ENCODE results near the gene PLA2G2C. TPM values are rescaled to one million over a fixed set of nuclear protein-coding genes. Genes with fewer than 3 reads are reported as not detected.

Gene PLA2G2C
- total and polyA plus RNA-seq, 2 of the 13 experiments (the other 11 are each of a cell fraction or from before 2014, with no cell fraction given) = not detected

DNA sequence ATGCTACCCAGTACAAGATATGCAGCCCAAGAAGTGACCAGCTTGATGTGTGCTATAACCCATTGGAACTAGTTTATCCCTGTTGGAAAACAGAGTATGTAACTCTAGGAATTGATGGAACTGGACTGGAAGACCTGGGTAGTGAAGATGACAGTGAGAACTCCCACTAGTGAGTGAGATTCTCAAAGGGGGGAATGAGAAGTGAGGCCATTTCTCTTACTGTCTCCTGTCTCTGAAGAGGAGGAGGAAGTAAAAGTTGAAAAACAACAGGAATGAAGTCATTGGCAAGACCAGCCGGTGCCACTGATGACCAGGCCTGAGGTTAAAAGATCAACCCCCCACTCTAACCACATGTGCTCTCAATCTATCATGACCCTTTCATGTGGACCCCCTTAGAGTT lies 26.3 kb downstream of the PLA2G2C start (continued):
- TF ChIP-seq, protein P1, sequence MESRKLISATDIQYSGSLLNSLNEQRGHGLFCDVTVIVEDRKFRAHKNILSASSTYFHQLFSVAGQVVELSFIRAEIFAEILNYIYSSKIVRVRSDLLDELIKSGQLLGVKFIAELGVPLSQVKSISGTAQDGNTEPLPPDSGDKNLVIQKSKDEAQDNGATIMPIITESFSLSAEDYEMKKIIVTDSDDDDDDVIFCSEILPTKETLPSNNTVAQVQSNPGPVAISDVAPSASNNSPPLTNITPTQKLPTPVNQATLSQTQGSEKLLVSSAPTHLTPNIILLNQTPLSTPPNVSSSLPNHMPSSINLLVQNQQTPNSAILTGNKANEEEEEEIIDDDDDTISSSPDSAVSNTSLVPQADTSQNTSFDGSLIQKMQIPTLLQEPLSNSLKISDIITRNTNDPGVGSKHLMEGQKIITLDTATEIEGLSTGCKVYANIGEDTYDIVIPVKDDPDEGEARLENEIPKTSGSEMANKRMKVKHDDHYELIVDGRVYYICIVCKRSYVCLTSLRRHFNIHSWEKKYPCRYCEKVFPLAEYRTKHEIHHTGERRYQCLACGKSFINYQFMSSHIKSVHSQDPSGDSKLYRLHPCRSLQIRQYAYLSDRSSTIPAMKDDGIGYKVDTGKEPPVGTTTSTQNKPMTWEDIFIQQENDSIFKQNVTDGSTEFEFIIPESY (CRISPR knock-in tag; IDR thresholded peaks at IDR 0.05) = no peak
- TF ChIP-seq FOXJ3 (CRISPR knock-in tag; IDR thresholded peaks at IDR 0.05; ENCODE audit: borderline replicate concordance) = no peak
- TF ChIP-seq GPN1 (CRISPR knock-in tag; IDR thresholded peaks at IDR 0.05; ENCODE audit: borderline replicate concordance) = no peak
- TF ChIP-seq, protein P2, sequence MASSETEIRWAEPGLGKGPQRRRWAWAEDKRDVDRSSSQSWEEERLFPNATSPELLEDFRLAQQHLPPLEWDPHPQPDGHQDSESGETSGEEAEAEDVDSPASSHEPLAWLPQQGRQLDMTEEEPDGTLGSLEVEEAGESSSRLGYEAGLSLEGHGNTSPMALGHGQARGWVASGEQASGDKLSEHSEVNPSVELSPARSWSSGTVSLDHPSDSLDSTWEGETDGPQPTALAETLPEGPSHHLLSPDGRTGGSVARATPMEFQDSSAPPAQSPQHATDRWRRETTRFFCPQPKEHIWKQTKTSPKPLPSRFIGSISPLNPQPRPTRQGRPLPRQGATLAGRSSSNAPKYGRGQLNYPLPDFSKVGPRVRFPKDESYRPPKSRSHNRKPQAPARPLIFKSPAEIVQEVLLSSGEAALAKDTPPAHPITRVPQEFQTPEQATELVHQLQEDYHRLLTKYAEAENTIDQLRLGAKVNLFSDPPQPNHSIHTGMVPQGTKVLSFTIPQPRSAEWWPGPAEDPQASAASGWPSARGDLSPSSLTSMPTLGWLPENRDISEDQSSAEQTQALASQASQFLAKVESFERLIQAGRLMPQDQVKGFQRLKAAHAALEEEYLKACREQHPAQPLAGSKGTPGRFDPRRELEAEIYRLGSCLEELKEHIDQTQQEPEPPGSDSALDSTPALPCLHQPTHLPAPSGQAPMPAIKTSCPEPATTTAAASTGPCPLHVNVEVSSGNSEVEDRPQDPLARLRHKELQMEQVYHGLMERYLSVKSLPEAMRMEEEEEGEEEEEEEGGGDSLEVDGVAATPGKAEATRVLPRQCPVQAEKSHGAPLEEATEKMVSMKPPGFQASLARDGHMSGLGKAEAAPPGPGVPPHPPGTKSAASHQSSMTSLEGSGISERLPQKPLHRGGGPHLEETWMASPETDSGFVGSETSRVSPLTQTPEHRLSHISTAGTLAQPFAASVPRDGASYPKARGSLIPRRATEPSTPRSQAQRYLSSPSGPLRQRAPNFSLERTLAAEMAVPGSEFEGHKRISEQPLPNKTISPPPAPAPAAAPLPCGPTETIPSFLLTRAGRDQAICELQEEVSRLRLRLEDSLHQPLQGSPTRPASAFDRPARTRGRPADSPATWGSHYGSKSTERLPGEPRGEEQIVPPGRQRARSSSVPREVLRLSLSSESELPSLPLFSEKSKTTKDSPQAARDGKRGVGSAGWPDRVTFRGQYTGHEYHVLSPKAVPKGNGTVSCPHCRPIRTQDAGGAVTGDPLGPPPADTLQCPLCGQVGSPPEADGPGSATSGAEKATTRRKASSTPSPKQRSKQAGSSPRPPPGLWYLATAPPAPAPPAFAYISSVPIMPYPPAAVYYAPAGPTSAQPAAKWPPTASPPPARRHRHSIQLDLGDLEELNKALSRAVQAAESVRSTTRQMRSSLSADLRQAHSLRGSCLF (CRISPR knock-in tag; IDR thresholded peaks at IDR 0.05; ENCODE audit: borderline replicate concordance) = no peak
- TF ChIP-seq, protein P3, sequence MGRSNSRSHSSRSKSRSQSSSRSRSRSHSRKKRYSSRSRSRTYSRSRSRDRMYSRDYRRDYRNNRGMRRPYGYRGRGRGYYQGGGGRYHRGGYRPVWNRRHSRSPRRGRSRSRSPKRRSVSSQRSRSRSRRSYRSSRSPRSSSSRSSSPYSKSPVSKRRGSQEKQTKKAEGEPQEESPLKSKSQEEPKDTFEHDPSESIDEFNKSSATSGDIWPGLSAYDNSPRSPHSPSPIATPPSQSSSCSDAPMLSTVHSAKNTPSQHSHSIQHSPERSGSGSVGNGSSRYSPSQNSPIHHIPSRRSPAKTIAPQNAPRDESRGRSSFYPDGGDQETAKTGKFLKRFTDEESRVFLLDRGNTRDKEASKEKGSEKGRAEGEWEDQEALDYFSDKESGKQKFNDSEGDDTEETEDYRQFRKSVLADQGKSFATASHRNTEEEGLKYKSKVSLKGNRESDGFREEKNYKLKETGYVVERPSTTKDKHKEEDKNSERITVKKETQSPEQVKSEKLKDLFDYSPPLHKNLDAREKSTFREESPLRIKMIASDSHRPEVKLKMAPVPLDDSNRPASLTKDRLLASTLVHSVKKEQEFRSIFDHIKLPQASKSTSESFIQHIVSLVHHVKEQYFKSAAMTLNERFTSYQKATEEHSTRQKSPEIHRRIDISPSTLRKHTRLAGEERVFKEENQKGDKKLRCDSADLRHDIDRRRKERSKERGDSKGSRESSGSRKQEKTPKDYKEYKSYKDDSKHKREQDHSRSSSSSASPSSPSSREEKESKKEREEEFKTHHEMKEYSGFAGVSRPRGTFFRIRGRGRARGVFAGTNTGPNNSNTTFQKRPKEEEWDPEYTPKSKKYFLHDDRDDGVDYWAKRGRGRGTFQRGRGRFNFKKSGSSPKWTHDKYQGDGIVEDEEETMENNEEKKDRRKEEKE (IDR thresholded peaks at IDR 0.05) = no peak
- TF ChIP-seq ZNF850 (CRISPR knock-in tag; conservative IDR thresholded peaks at IDR 0.05) = no peak
- TF ChIP-seq CBFB (CRISPR knock-in tag; IDR thresholded peaks at IDR 0.05) = no peak
- no peak for TF ChIP-seq ZNF530 (CRISPR knock-in tag; IDR thresholded peaks at IDR 0.05; ENCODE audit: low read depth)
- TF ChIP-seq CHD4 (IDR thresholded peaks at IDR 0.05; ENCODE audit: borderline replicate concordance, low read length) = no peak
- TF ChIP-seq, protein P4, sequence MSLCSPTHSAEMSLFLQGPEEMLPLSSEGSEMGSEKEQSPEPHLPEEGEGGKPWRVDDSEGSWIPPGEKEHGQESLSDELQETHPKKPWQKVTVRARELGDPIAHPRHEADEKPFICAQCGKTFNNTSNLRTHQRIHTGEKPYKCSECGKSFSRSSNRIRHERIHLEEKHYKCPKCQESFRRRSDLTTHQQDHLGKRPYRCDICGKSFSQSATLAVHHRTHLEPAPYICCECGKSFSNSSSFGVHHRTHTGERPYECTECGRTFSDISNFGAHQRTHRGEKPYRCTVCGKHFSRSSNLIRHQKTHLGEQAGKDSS (CRISPR knock-in tag; IDR thresholded peaks at IDR 0.05; ENCODE audit: borderline replicate concordance, low read depth) = no peak
- TF ChIP-seq FIP1L1 (IDR thresholded peaks at IDR 0.05; ENCODE audit: borderline replicate concordance, insufficient read depth, low read depth, low read length) = no peak
- no peak for TF ChIP-seq HMGA1 (CRISPR knock-in tag; conservative IDR thresholded peaks at IDR 0.05)

Measured in HepG2 (cell line).